Testis (tissue), 3 donors: Measurements from ENCODE around the gene RNASE12. TPM values are rescaled to one million over a fixed set of nuclear protein-coding genes. Genes with fewer than 3 reads are reported as not detected.

Experiments
- DNase-seq: peaks from one replicate; pipeline ENCODE4 v3.0.0-alpha.2; 2019
- H3K27ac ChIP-seq, 2 donors: fragments of 200-600 bp; sonication (generic); one replicate each; pipeline ENCODE4 v1.5.1; 2019
- H3K27me3 ChIP-seq: fragments of 200-600 bp; sonication (generic); one replicate; pipeline ENCODE4 v1.5.1; 2019
- H3K36me3 ChIP-seq: fragments of 200-600 bp; sonication (generic); one replicate; pipeline ENCODE4 v1.5.1; 2017; ENCODE audit warnings: low read depth; ENCODE audit errors: missing control alignments
- H3K4me1 ChIP-seq: fragments of 200-600 bp; sonication (generic); one replicate; pipeline ENCODE4 v1.5.1; 2019
- H3K4me3 ChIP-seq, 2 donors: fragments of 200-600 bp; sonication (generic); one replicate each; pipeline ENCODE4 v1.5.1; 2017 to 2019
- H3K9me3 ChIP-seq: fragments of 200-600 bp; sonication (generic); one replicate; pipeline ENCODE4 v1.5.1; 2017
- CTCF ChIP-seq, 3 experiments: fragments of 450-650 bp in 2 of 3; fragments of 200-600 bp in 1 of 3; sonication (generic) in 1 of 3; IDR thresholded peaks; one replicate each; pipeline ENCODE4 v1.5.1; 2016 to 2019; ENCODE audit warnings: antibody characterized with exemption in 3 of 3, mild to moderate bottlenecking in 2 of 3, moderate library complexity in 1 of 3
- POLR2A ChIP-seq: fragments of 450-650 bp; IDR thresholded peaks from one replicate; pipeline ENCODE4 v1.6.1; 2017; ENCODE audit warnings: antibody characterized with exemption, mild to moderate bottlenecking, moderate library complexity
- WGBS, 2 donors: methylation state at CpG; one replicate each; pipeline ENCODE4 v1.1.5; 2018; 5-methylcytosine and 5-hydroxymethylcytosine counted together
- intact Hi-C: fragments of 100-400 bp; cut with DNase I; formaldehyde crosslinking; loops from one replicate; pipeline ENCODE4 v1.15.1; 2023; ENCODE audit warnings: low total_unique reads
- polyA plus RNA-seq: library from polyadenylated mRNA; stranded (reverse); fragments of 350-450 nt; fragmentation: Illumina TruSeq; extraction: RNeasy Lipid Tissue Mini Kit (QIAGEN cat#74804); gene quantifications from one replicate; pipeline ENCODE4 v1.2.3, GENCODE V29; 2014; ENCODE audit warnings: low read depth, low replicate concordance; ENCODE audit not compliant: insufficient read depth
- total RNA-seq, 2 donors: library from RNA; depleted of rRNA; stranded (reverse); fragments of >200 nt; gene quantifications; one replicate each; pipeline ENCODE4 v1.2.3, GENCODE V29; 2016

The RNASE12 gene
- total and polyA plus RNA-seq, 3 donors from 2014 or later: 1.3 TPM; not detected in 2

GRCh38 chr14:20560961-20561360, 30.2 kb downstream of the RNASE12 start, which contains the start of gene RNASE9:
Gene RNASE9 (minus strand): TSS chr14:20561047.
- intact Hi-C loops: no loop called here
- Histone ChIP-seq H3K27me3 (no peaks in the 10 kb centered on the region), H3K27ac (no peak within 1 kb of the TSS), H3K36me3 (no peaks in the 10 kb centered on the region), H3K4me3 (no peak within 1 kb of the TSS), H3K4me1 (no peaks in the 10 kb centered on the region), H3K9me3 (no peaks in the 10 kb centered on the region)
- 80 to 89% methylated on average over 3 of the region's 3 CpGs for WGBS, 2 donors
- DNase-seq: no peak
- TF ChIP-seq POLR2A (no peak), CTCF (IDR thresholded peaks at IDR 0.05) (no peak)

GRCh38 chr14:20559461-20559904, 31.7 kb downstream of the RNASE12 start:
- intact Hi-C loops: no loop called here
- Histone ChIP-seq H3K4me3 (no peak overlapping the region), H3K27ac (no peak overlapping the region), H3K4me1 (no peaks in the 10 kb centered on the region), H3K27me3 (no peaks in the 10 kb centered on the region), H3K36me3 (no peaks in the 10 kb centered on the region), H3K9me3 (no peaks in the 10 kb centered on the region)
- TF ChIP-seq CTCF (IDR thresholded peaks at IDR 0.05): no peak
- TF ChIP-seq POLR2A: no peak
- WGBS, 2 donors: 39 to 43% methylated on average over 2 of the region's 2 CpGs
- DNase-seq: no peak

- intact Hi-C loops: no loop called here
- no peak for TF ChIP-seq CTCF (IDR thresholded peaks at IDR 0.05)
- no peak for TF ChIP-seq POLR2A
- 59 to 64% methylated on average over 2 of the region's 2 CpGs for WGBS, 2 donors
Observed at GRCh38 chr14:20557212-20557542, 34.0 kb downstream of the RNASE12 start.

GRCh38 chr14:20556500-20557211, 34.5 kb downstream of the RNASE12 start:
- Histone ChIP-seq H3K27ac (no peak overlapping the region), H3K36me3 (no peaks in the 10 kb centered on the region), H3K9me3 (no peaks in the 10 kb centered on the region), H3K4me3 (no peak overlapping the region), H3K27me3 (no peaks in the 10 kb centered on the region), H3K4me1 (no peaks in the 10 kb centered on the region)
- 74 to 80% methylated on average over 11 of the region's 11 CpGs for WGBS, 2 donors
- intact Hi-C loops: no loop called here
- no peak for DNase-seq
- no peak for TF ChIP-seq CTCF (IDR thresholded peaks at IDR 0.05)
- TF ChIP-seq POLR2A: no peak

More at GRCh38 chr14:20557212-20557542, 34.0 kb downstream of the RNASE12 start:
- no peak for DNase-seq
- Histone ChIP-seq H3K9me3 (no peaks in the 10 kb centered on the region), H3K4me3 (no peak overlapping the region), H3K27ac (no peak overlapping the region), H3K4me1 (no peaks in the 10 kb centered on the region), H3K27me3 (no peaks in the 10 kb centered on the region), H3K36me3 (no peaks in the 10 kb centered on the region)

- TF ChIP-seq POLR2A (no peak), CTCF (IDR thresholded peaks at IDR 0.05) (no peak)
- Histone ChIP-seq H3K36me3 (no peaks in the 10 kb centered on the region), H3K27me3 (no peaks in the 10 kb centered on the region), H3K4me1 (no peaks in the 10 kb centered on the region), H3K4me3 (no peak overlapping the region), H3K27ac (no peak overlapping the region), H3K9me3 (no peaks in the 10 kb centered on the region)
- intact Hi-C loops: no loop called here
- no peak for DNase-seq
- 94 to 96% methylated on average over 3 of the region's 3 CpGs for WGBS, 2 donors
Observed at GRCh38 chr14:20555845-20556244, 35.3 kb downstream of the RNASE12 start.
